GM18873 (cell line): ENCODE measurements around the gene FBLN1.

Experiments
- ATAC-seq: cut with Tn5 transposase; IDR thresholded peaks from one replicate; pipeline ENCODE4 v1.9.1; 2021; ENCODE audit warnings: mild to moderate bottlenecking, moderate library complexity, moderate number of reproducible peaks; ENCODE audit not compliant: unreplicated experiment, low FRiP score

FBLN1 gene

DNA sequence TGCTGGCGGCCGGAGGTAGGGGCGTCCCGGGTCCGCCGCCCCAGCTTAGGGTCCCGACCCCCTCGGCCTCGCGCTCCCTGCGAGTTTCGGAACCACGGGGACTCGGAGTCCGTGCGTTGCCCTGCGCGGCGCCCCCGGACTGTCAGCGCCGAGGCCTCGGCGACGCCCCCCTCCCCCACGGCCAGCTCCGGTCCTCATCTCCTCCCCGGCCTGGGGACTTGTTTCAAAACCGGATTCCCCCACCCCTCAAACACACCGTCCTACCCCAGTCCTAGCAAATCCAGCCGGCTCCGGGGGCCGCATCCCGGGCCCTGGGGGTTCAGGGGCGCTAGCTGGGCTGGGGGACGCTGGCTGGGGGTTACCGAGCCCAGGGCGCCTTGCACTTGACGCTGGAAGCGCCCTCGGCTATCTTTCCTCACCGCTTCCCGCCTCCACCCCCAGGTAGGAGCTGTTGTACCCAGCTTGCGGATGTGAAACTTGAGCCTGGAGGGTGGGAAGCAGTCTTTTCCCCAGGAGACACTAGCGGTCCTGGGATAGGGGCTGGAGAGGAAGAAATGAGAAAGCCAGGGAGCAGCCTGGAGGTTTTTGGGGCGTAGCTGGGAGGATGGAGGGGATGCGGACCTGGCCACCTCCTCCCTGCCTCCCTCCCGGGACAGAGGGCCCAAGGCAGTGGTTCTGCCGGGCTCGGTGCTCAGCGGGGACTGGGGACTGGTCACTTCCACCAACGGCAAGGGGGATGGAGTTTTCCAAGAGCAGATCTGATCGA is 550 bp downstream of the FBLN1 start:
- ATAC-seq = no peak

- ATAC-seq = no peak
These were observed 1.2 kb downstream of the FBLN1 start for GRCh38 chr22:45503816-45504372.

DNA sequence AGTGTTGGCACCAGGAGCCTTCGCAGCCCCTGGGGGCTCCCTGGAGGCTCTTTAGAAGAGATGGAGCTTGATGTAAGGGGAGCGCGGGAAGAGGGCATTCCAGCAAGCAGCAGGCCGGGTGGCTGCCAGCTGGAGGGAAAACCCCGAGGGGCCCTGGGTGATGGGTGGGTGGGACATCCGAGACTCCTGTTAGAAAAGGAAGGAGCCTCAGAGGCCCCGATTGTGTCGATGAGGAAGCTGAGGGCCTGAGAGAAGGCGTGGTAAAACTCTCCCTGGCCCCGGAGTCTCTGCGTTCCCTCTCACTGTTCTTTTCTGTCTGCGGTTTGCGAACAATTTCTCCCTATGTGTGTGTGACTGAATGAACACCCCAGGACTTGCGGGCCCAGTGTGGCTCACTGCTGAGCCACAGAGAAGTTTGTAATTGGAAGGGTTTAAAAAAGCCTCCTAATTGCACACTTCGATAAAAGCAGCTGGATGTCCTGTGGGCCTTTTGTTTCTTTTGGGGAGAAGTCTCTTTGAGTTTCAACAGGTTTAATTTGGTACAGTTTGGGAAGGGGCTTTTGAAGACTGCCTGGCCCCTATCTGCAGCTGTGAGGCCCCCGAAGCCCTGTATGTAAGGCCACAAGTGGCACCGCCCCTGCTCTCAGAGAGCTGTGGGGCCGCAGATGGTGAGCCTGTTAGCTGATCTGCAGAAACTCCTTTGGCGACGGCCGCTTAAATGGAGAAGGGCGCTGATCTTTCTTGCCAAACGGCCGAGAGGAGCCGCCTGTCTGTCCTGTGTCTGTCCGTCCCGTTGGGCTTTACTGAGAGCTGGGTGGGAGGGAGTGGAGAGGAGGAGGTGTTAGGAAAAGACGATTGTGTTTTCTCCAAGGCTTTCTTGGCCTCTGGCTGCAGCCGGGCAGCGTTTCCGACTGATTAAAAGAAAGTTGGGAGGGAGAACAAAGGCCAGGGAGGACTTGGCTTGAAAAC is 2.0 kb downstream of the FBLN1 start:
- ATAC-seq = no peak

DNA sequence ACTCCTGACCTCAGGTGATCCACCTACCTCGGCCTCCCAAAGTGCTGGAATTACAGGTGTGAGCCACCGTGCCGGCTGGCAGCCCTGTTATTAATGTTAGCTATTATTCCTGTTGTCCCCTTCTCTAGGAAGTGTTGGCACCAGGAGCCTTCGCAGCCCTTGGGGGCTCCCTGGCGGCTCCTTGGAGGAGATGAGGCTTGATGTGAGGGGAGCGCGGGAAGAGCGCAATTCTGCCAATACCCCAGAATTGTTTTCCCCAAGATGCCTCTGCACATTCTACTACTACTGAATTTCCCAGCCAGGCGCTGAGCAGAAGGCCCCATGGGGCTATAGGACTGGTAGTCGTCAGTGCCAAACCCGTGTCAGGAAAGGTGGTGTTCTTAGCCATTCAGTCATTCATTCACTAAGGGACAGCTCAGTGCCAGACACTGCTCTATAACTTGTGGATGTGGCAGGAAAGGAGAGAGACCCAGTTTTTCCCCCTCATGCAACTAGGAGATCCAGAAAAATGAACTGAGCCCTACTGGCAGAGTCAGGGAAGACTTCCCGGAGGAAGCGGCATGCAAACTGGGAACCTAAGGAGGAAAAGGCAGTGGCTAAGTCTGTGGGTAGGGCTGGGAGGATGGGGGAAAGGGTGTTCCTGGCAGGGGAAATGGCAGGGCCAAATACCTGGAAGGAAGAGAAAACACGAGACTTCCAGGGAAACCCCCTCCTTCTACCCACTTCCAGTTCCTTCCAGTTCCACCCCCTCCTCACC is 3.5 kb downstream of the FBLN1 start:
- ATAC-seq = no peak

DNA sequence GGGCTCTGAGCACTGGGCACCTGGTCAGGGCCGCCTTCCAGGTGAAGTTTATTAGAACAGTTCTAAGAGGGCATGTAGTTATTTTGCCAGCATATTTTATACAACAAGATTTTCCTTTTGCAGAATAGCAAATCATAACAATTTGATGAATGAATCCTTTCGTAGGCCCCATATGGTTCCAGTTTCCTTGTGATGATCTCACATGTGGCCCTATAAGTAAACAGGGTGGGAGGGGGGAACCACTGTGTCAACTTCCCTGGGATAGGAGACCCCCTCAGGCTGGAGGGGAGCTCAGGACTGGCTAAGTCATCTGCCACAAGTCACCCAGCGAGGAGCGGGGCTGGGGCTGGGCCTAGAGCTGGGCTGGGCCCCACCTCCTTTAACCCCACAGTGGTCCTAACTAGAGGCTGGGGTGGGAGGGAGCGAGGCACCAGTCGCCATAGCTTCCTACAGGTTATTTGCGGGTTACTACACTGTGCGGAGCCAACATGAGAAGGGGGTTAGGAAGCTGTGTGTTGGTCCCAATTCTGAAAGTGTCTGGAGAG is 4.2 kb downstream of the FBLN1 start:
- ATAC-seq = no peak

DNA sequence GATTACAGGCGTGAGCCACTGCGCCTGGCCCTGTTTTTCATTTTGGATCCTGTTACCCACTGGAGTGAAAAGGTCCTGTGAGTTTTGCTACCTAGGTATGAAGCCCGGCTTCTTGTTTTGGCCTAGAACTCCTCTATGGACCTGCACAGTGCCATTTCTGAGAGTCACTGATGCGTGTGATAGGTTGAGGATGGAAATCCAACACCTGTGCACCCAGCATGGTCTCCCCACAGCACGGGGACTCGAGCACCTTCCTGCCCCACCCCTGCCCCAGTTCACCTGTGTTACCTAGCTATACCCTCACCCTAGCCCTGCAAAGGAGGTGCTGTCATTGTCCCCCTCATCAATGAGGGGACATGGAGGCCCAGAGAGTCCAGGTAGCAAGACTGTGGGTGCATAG is 5.1 kb downstream of the FBLN1 start:
- no peak for ATAC-seq

DNA sequence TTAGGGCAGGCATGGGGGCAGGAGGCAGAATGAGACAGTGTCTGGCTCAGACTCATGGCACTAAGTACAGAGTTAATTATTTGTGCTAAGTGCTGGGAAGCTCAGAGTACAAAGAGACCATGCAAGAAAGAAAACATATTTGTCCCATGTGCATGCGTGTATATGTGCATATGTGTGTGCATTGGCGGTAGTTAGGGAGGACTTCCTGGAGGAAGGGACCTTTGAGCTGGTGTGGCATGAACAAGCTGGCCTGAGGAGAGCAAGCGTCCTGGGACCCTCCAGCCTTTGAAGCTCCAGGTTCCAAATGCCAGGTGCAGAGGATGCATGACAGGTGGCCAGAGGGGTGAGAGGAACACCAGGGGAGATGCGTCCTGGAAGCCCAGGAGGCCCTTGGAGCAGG is 6.1 kb downstream of the FBLN1 start:
- ATAC-seq = no peak

DNA sequence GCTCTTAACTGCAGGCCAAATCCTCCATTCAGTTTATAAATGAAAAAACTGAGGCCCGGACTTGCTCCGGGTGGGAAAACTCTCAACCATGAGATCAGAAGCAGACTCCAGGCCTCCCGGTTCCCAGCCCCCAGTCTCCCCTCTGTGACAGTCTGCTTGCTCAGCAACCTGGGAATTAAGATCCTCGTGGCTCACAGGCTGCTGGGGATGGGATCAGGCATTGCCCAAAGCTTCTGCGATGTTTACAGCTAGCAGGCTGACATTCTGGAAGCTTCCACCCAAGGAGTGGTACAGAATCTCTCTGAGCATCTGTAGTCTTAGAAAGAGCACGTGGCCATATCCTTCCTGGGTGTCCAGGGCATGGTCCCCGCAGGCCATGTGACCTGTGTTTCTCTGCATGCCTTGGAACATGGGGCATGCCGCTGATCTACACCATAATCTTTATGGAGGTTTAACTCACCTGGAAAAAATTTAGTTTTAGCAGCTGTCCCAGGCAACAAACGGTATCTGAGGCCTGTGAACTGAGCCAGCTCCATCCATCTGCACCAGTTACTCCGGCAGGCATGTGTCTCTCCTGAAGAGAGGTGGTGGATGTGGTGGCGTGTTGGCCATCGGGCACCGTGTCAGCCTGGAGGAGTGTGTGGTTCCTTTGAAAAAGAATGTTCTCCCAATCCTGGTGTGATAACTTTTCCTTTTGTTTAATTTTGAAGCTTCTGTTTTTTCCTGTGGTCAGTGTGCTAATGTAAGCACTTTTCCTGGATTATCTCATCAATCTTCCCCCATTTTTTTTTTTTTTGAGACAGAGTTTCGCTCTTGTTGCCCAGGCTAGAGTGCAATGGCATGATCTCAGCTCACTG is 7.9 kb downstream of the FBLN1 start:
- no peak for ATAC-seq

- ATAC-seq = no peak
These were observed 9.2 kb downstream of the FBLN1 start for GRCh38 chr22:45511847-45512261.

- no peak for ATAC-seq
These were observed 9.7 kb downstream of the FBLN1 start for GRCh38 chr22:45512363-45512762.

DNA sequence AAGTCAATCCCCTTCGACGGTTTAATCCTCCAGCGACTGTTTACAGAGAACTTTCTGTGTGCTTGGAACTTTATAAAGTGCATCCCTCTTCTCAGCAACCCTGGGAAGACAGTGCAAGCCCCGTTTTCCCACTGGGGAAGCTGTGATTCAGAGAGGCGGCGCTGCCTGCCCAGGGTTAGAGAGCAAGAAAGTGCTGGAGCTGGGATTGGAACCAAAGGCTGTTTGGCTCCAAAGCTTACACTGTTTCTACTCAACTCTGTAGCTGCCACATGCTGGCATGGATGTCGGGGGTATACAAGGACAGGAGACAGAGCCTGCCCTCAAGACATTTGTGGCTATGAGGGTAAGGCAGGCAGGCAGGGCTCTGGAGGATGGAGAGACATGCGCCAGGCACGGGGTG is 13.0 kb downstream of the FBLN1 start:
- no peak for ATAC-seq

DNA sequence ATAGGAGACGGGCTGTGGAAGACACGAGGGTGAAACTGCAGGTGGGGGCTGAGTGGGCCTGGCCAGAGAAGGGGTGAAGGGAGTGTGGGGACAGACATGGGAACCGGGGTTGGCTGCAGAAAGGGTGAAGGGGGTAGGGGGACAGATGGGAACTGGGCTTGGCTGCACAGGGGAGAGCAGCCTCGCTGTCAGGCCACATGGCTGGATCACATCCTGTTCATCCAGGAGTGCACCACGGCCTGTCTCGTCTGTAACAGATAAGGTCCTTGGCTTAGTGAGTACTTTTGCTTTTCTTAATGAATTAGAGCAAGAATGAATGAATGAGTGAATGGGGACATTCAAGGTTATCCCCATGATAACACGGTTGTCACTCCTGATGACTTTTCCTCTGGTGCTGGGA is 13.5 kb downstream of the FBLN1 start:
- ATAC-seq = no peak

GRCh38 chr22:45516923-45517675 is 14.4 kb downstream of the FBLN1 start:
- no peak for ATAC-seq

DNA sequence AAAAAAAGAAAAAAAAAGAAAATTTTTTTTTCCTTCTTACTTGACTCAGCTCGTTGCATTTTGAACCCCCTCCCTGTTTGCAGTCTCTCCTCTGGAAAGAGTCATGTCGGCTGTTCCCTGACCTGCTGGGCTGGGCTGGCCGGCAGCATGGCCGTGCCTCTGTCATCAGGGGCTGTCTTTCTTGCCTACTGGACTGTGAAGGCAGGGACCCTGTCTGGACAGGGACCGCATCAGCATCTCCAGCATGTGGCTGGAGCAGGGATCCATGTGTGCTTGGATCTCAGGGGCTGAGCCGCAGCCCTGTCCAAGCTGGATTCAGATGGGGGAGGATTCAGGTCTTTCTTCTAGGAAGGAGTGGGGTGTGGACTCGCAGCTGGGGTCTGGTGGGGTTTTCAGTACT is 15.5 kb downstream of the FBLN1 start:
- ATAC-seq = no peak

- ATAC-seq = no peak
These were observed 15.9 kb downstream of the FBLN1 start for GRCh38 chr22:45518580-45518991.

GRCh38 chr22:45521178-45521577 is 18.5 kb downstream of the FBLN1 start:
- no peak for ATAC-seq

- no peak for ATAC-seq
These were observed 19.8 kb downstream of the FBLN1 start for GRCh38 chr22:45522462-45522861.

GRCh38 chr22:45524157-45524556 is 21.5 kb downstream of the FBLN1 start:
- no peak for ATAC-seq

GRCh38 chr22:45524966-45525365 is 22.3 kb downstream of the FBLN1 start:
- ATAC-seq = no peak
